SU-DHL-6 (cell line): Measurements from ENCODE around the gene SOX21.

Source experiments
- H2AFZ ChIP-seq: fragments of 200-600 bp; sonication (generic); 2 replicates; pipeline ENCODE4 v1.6.1; 2014; ENCODE audit warnings: low read depth, mild to moderate bottlenecking, moderate library complexity, mixed read lengths, antibody characterized with exemption, low read length; ENCODE audit not compliant: severe bottlenecking
- H3F3A ChIP-seq: fragments of 200-600 bp; shearing (Covaris generic); 2 replicates; pipeline ENCODE4 v1.6.0; 2016; ENCODE audit warnings: antibody characterized with exemption, mild to moderate bottlenecking; ENCODE audit not compliant: insufficient read depth
- H3K27ac ChIP-seq: fragments of 200-600 bp; sonication (generic); 2 replicates; pipeline ENCODE4 v1.5.1; 2016; ENCODE audit warnings: low read depth, mild to moderate bottlenecking, low read length, moderate library complexity, mixed read lengths
- H3K27me3 ChIP-seq: fragments of 200-600 bp; sonication (generic), shearing (Covaris generic); 2 replicates; pipeline ENCODE4 v1.6.0; 2014; ENCODE audit warnings: mild to moderate bottlenecking, low read length
- H3K36me3 ChIP-seq: fragments of 200-600 bp; sonication (generic); 2 replicates; pipeline ENCODE4 v1.6.1; 2014; ENCODE audit warnings: mild to moderate bottlenecking, low read length, mixed read lengths
- H3K4me2 ChIP-seq: fragments of 300-600, 200-600 bp; shearing (Covaris generic), sonication (generic); 2 replicates; pipeline ENCODE4 v1.6.0; 2014; ENCODE audit warnings: low read length, low read depth, mild to moderate bottlenecking; ENCODE audit not compliant: poor library complexity, severe bottlenecking
- H3K4me3 ChIP-seq: fragments of 200-600 bp; sonication (generic); 2 replicates; pipeline ENCODE4 v1.5.1; 2014; ENCODE audit warnings: antibody characterized with exemption, low read length, mild to moderate bottlenecking, mixed read lengths; ENCODE audit not compliant: insufficient read depth, poor library complexity, severe bottlenecking
- H3K79me2 ChIP-seq: fragments of 200-600 bp; sonication (generic); 2 replicates; pipeline ENCODE4 v1.6.1; 2014; ENCODE audit warnings: mild to moderate bottlenecking, low read length, moderate library complexity; ENCODE audit not compliant: insufficient read depth
- H3K9ac ChIP-seq: fragments of 200-600 bp; sonication (generic); 2 replicates; pipeline ENCODE4 v1.7.0; 2014; ENCODE audit warnings: mild to moderate bottlenecking, low read length
- H3K9me2 ChIP-seq: fragments of 200-600 bp; sonication (generic); replicated peaks from 2 replicates; pipeline ENCODE4 v1.6.1; 2014; ENCODE audit warnings: low read length; ENCODE audit not compliant: insufficient read depth
- H3K9me3 ChIP-seq: fragments of 200-600 bp; sonication (generic); 2 replicates; pipeline ENCODE4 v1.6.1; 2014; ENCODE audit warnings: low read length, mixed read lengths; ENCODE audit not compliant: insufficient read depth
- H4K20me1 ChIP-seq: fragments of 200-600 bp; sonication (generic); 2 replicates; pipeline ENCODE4 v1.6.1; 2014; ENCODE audit warnings: low read depth, mild to moderate bottlenecking, antibody characterized with exemption, low read length, moderate library complexity, mixed read lengths
- EZH2phosphoT487 ChIP-seq: fragments of 200-600 bp; sonication (generic), shearing (Covaris generic); conservative IDR thresholded peaks from 2 replicates; pipeline ENCODE4 v1.6.1; 2018; ENCODE audit warnings: mild to moderate bottlenecking, antibody characterized with exemption, low read length, moderate library complexity, mixed read lengths
- TF ChIP-seq, protein P1 (sequence below): fragments of 200-600 bp; sonication (generic); IDR thresholded peaks from one replicate; pipeline ENCODE4 v1.5.1; 2017; ENCODE audit warnings: antibody characterized with exemption, mild to moderate bottlenecking, low read length, moderate library complexity; ENCODE audit not compliant: insufficient read depth, poor library complexity, severe bottlenecking

SOX21 gene

DNA sequence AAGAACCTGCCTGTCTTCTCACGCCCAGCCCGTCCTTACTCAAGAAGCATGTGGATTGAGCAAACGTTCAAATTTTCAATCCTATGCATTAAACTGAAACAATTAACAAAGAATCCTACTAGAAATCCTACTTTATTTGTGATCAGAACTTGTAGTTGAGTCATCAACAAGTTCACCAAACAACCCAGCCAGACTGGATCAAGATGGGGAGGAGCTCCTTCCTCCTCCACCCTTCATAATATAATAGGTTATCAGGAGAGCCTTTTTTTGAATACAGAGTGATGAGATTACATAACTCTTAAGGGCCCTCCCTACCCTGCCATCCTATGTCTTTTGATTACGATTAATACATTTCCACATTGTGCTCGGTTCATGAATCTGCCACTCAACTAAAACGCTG is 32.7 kb downstream of the SOX21 start:
- H3K4me3 ChIP-seq = no peak overlapping the region
- no peak overlapping the region for H3K4me2 ChIP-seq
- H3K27ac ChIP-seq = no peak overlapping the region
- no peaks in the 10 kb centered on the region for H3K9me2 ChIP-seq
- H3K36me3 ChIP-seq = no peaks in the 10 kb centered on the region
- H3K27me3 ChIP-seq = no peaks in the 10 kb centered on the region
- H3K9ac ChIP-seq = no peak overlapping the region
- no peak overlapping the region for H2AFZ ChIP-seq
- no peaks in the 10 kb centered on the region for H3K79me2 ChIP-seq
- no peak for TF ChIP-seq EZH2phosphoT487
- no peaks in the 10 kb centered on the region for H3F3A ChIP-seq
- no peaks in the 10 kb centered on the region for H4K20me1 ChIP-seq
- no peaks in the 10 kb centered on the region for H3K9me3 ChIP-seq

DNA sequence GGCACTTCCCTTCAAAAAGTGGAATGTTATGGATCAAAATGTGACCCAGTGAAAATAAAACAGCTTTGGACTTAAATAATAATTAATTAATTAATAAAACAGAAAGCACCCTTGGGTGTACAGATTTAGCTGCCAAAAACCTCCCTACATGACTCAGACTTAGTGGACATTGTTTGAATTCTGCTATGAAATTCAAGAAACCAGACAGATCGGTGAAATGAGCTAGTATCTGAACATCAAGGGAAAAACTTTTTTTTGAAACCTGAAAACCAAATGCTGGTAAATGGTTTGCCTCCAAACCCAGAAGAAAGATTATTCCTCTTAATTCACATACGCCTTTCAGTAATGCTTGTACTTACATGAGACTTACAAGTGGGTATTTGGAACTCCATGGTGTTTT is 33.5 kb downstream of the SOX21 start:
- no peaks in the 10 kb centered on the region for H3K9me3 ChIP-seq
- no peaks in the 10 kb centered on the region for H3F3A ChIP-seq
- H3K9ac ChIP-seq = no peak overlapping the region
- H4K20me1 ChIP-seq = no peaks in the 10 kb centered on the region
- no peak overlapping the region for H2AFZ ChIP-seq
- no peak overlapping the region for H3K27ac ChIP-seq
- no peaks in the 10 kb centered on the region for H3K36me3 ChIP-seq
- H3K4me3 ChIP-seq = no peak overlapping the region
- no peaks in the 10 kb centered on the region for H3K9me2 ChIP-seq
- TF ChIP-seq EZH2phosphoT487 = no peak
- TF ChIP-seq, protein P1, sequence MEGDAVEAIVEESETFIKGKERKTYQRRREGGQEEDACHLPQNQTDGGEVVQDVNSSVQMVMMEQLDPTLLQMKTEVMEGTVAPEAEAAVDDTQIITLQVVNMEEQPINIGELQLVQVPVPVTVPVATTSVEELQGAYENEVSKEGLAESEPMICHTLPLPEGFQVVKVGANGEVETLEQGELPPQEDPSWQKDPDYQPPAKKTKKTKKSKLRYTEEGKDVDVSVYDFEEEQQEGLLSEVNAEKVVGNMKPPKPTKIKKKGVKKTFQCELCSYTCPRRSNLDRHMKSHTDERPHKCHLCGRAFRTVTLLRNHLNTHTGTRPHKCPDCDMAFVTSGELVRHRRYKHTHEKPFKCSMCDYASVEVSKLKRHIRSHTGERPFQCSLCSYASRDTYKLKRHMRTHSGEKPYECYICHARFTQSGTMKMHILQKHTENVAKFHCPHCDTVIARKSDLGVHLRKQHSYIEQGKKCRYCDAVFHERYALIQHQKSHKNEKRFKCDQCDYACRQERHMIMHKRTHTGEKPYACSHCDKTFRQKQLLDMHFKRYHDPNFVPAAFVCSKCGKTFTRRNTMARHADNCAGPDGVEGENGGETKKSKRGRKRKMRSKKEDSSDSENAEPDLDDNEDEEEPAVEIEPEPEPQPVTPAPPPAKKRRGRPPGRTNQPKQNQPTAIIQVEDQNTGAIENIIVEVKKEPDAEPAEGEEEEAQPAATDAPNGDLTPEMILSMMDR = no peak
- no peak overlapping the region for H3K4me2 ChIP-seq
- no peaks in the 10 kb centered on the region for H3K79me2 ChIP-seq
- H3K27me3 ChIP-seq = no peaks in the 10 kb centered on the region

DNA sequence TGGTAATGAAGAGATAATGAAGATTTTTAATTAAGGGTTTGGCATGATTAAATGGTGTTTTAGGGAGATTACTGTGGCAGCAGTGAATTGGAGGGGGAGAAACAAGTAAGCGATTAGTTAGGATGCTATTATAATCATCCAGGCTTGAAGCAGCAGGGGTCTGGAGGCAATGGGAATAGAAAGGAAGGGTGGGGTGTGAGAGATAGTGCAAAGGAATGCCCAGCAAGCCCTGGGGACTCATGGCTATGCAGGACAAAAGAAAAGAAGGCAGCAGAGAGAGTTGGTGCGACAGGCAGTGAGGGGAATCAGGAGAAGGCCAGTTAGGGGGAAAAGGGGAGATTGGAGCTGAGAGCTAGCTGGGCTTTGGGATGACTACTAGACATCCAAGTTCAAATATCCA is 34.5 kb downstream of the SOX21 start:
- Histone ChIP-seq H3F3A (no peaks in the 10 kb centered on the region), H3K27ac (no peak overlapping the region), H3K9me3 (no peaks in the 10 kb centered on the region), H3K4me2 (no peak overlapping the region), H4K20me1 (no peaks in the 10 kb centered on the region), H3K9ac (no peak overlapping the region), H3K36me3 (no peaks in the 10 kb centered on the region), H3K4me3 (no peak overlapping the region), H3K27me3 (no peaks in the 10 kb centered on the region), H3K79me2 (no peaks in the 10 kb centered on the region), H3K9me2 (no peaks in the 10 kb centered on the region), H2AFZ (no peak overlapping the region)
- TF ChIP-seq, protein P1 = no peak
- no peak for TF ChIP-seq EZH2phosphoT487

DNA sequence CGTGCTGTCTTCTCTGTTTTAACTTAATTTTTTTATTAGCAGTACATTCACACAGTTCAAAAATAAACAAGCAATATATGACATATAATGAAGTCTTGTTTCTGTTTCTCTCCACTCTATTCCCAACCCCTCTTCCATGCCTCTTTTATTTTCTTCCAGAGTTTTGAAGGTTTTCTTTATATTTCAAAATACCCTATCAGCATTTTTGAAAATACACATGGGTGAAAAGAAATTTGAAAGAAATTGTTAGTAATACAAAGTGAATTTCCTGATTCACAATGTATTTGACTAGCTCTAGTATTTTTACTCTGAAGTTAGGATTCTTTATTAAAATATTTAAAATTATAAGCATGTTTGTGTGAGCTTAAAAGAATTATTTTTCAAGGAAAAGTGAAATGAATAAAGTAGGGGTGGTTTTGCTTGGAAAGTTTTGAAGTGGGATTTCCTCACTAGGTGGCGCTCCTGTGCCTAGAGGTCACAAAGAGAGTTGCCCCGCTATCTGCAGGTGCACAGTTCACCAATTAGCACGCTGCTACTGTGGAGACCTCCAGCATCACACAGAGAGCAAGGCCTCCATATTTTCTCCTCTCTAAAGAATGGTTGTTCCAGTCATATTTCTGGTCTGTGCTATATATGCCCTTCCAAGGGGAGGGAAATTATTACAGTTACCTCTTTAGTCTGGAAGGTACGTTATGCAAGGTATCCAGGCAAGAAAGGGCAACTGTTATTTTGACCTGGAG is 37.6 kb downstream of the SOX21 start:
- H4K20me1 ChIP-seq = no peaks in the 10 kb centered on the region
- no peaks in the 10 kb centered on the region for H3K36me3 ChIP-seq
- no peaks in the 10 kb centered on the region for H3K27me3 ChIP-seq
- H3K9me3 ChIP-seq = no peaks in the 10 kb centered on the region
- no peak overlapping the region for H3K9ac ChIP-seq
- TF ChIP-seq, protein P1 = peak; percentile 73
- TF ChIP-seq EZH2phosphoT487 = no peak
- no peak overlapping the region for H3K4me3 ChIP-seq
- no peak overlapping the region for H3K4me2 ChIP-seq
- H3F3A ChIP-seq = no peaks in the 10 kb centered on the region
- H2AFZ ChIP-seq = no peak overlapping the region
- no peaks in the 10 kb centered on the region for H3K9me2 ChIP-seq
- H3K79me2 ChIP-seq = no peaks in the 10 kb centered on the region
- no peak overlapping the region for H3K27ac ChIP-seq
